GM21576 (cell line): ENCODE results near the gene HNRNPA1.

ENCODE experiments used
- ATAC-seq: cut with Tn5 transposase; IDR thresholded peaks from one replicate; pipeline ENCODE4 v1.9.1; 2021; ENCODE audit warnings: mild to moderate bottlenecking, moderate library complexity; ENCODE audit not compliant: unreplicated experiment

Gene HNRNPA1

DNA sequence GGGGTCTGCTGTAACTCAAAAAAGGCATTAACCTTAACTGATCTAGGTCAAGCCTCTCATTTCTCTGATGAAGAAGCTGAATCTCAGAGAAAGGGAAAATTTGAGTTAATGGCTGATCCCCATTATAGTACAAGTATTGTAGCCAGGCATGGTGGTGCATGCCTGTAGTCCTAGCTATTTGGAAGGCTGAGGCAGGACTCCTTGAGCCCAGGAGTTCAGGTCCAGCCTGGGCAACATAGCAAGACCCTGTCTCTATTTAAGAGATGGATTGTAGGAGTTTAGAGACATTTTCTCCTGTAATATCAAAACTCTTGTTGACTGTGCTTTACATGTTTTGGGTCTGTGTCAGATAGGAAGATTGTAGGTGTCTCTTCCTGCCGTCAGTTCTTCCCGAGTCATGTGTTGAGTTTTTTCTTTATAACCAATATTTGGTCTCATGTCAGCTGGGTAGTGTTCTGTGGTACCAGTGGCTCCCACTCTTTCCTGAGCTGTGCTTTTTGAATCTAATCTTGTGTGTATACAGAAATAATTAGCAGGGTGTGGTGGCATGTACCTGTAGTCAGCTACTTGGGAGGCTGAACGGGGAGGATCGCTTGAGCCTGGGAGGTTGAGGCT lies 53.0 kb downstream of the HNRNPA1 start:
- ATAC-seq: no peak
